HEK293T (cell line): ENCODE data around the gene ATPAF2.

Experiments
- FOXM1 ChIP-seq: fragments of 450-650 bp; IDR thresholded peaks from 2 replicates; pipeline ENCODE4 v1.6.1; 2017; ENCODE audit warnings: mild to moderate bottlenecking, borderline replicate concordance
- SP1 ChIP-seq: fragments of 450-650 bp; IDR thresholded peaks from 2 replicates; pipeline ENCODE4 v1.6.1; 2017
- TARDBP ChIP-seq: fragments of 450-650 bp; IDR thresholded peaks from 2 replicates; pipeline ENCODE4 v1.6.1; 2016

DNA sequence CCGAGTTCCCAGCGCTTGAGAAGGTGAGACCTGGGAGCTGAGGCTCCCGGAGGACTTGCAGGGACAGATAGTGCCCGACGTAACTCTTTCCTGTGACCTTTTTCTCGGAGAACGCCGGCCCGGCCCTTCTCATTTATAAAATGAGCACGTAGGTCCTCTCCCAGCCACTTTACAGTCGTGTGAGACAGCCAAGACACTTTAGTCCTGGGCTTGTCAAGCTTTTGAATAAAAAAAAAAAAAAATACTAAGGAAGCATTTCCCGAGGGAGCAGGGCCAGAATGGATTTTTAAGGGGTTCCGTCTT lies 66.1 kb downstream of the ATPAF2 start:
- no peak for TF ChIP-seq FOXM1
- no peak for TF ChIP-seq TARDBP
- no peak for TF ChIP-seq SP1
